MM.1S (cell line): ENCODE measurements around the gene FLT4.

ENCODE experiments used
- DNase-seq: peaks from one replicate; pipeline ENCODE4 v3.0.0-alpha.2; 2015
- H2AFZ ChIP-seq: fragments of 300-600 bp; sonication (generic); 2 replicates; pipeline ENCODE4 v1.6.0; 2016; ENCODE audit warnings: antibody characterized with exemption, low read length
- H3F3A ChIP-seq: fragments of 300-600 bp; sonication (generic); 2 replicates; pipeline ENCODE4 v1.6.1; 2016; ENCODE audit warnings: mild to moderate bottlenecking, antibody characterized with exemption, low read length, moderate library complexity, mixed read lengths; ENCODE audit not compliant: insufficient read depth
- H3K27ac ChIP-seq: fragments of 300-600 bp; sonication (generic); 2 replicates; pipeline ENCODE4 v1.5.1; 2016; ENCODE audit warnings: mild to moderate bottlenecking, low read length
- H3K27me3 ChIP-seq: fragments of 300-600 bp; sonication (generic); replicated peaks from 2 replicates; pipeline ENCODE4 v1.6.0; 2016; ENCODE audit warnings: low read length; ENCODE audit not compliant: insufficient read depth
- H3K36me3 ChIP-seq: fragments of 300-600 bp; sonication (generic); replicated peaks from 2 replicates; pipeline ENCODE4 v1.6.1; 2016; ENCODE audit warnings: mild to moderate bottlenecking, low read length, mixed read lengths; ENCODE audit not compliant: insufficient read depth
- H3K4me1 ChIP-seq: fragments of 300-600 bp; sonication (generic); 2 replicates; pipeline ENCODE4 v1.6.1; 2016; ENCODE audit warnings: low read length, mixed read lengths
- H3K4me2 ChIP-seq: fragments of 300-600 bp; sonication (generic); 2 replicates; pipeline ENCODE4 v1.6.0; 2016; ENCODE audit warnings: low read depth, low read length
- H3K4me3 ChIP-seq: fragments of 300-600 bp; sonication (generic); 2 replicates; pipeline ENCODE4 v1.5.1; 2016; ENCODE audit warnings: low read length, mixed read lengths
- H3K79me2 ChIP-seq: fragments of 300-600 bp; sonication (generic); 2 replicates; pipeline ENCODE4 v1.6.1; 2016; ENCODE audit warnings: mixed run types, low read length, mixed read lengths
- H3K9ac ChIP-seq: fragments of 300-600 bp; sonication (generic); 2 replicates; pipeline ENCODE4 v1.6.1; 2016; ENCODE audit warnings: low read length, mixed read lengths
- H3K9me2 ChIP-seq: fragments of 300-600 bp; sonication (generic); replicated peaks from 2 replicates; pipeline ENCODE4 v1.6.1; 2016; ENCODE audit warnings: mild to moderate bottlenecking, low read length, mixed read lengths; ENCODE audit not compliant: insufficient read depth
- H3K9me3 ChIP-seq: fragments of 300-600 bp; sonication (generic); replicated peaks from 2 replicates; pipeline ENCODE4 v1.6.1; 2016; ENCODE audit warnings: mild to moderate bottlenecking, low read length, mixed read lengths; ENCODE audit not compliant: insufficient read depth
- H4K20me1 ChIP-seq: fragments of 300-600 bp; sonication (generic); 2 replicates; pipeline ENCODE4 v1.6.1; 2016; ENCODE audit warnings: mild to moderate bottlenecking, low read length, moderate library complexity, mixed read lengths; ENCODE audit not compliant: insufficient read depth
- EZH2 ChIP-seq: fragments of 300-600 bp; sonication (generic); optimal IDR thresholded peaks from 2 replicates; pipeline ENCODE3; 2017; ENCODE audit warnings: low read depth, mild to moderate bottlenecking, antibody characterized with exemption, low read length, mixed read lengths
- EZH2phosphoT487 ChIP-seq: fragments of 300-600 bp; sonication (generic); IDR thresholded peaks from 2 replicates; pipeline ENCODE4 v1.6.1; 2018; ENCODE audit warnings: antibody characterized with exemption, low read length
- TF ChIP-seq, protein P1 (sequence below): fragments of 300-600 bp; sonication (generic); IDR thresholded peaks from 2 replicates; pipeline ENCODE4 v1.5.1; 2016; ENCODE audit warnings: antibody characterized with exemption, low read length, mixed read lengths

The FLT4 gene

DNA sequence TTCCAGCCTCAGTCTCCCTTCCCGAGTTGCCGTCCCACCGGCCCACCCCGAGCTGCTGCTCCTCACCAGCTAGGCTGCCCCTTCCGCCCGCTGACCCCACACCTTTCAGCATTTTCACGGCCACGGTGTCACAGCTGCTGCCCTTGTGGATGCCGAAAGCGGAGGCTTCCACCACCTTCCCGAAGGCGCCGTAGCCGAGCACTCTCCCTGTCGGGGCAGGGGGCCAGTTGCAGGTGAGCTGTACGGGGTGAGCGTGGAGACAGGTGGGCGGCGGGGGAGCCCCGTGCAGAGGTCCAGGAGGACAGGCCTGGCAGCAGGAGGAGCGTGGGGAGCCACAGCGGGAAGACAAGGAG is 29.9 kb downstream of the FLT4 start:
- DNase-seq = no peak
- Histone ChIP-seq H2AFZ (no peak overlapping the region), H3K4me1 (no peaks in the 10 kb centered on the region), H4K20me1 (no peaks in the 10 kb centered on the region), H3K9ac (no peak overlapping the region), H3K9me2 (no peaks in the 10 kb centered on the region), H3K79me2 (no peaks in the 10 kb centered on the region), H3K27ac (no peak overlapping the region), H3F3A (no peaks in the 10 kb centered on the region), H3K36me3 (no peaks in the 10 kb centered on the region), H3K27me3 (peaks cover 32% of the 10 kb centered on the region), H3K4me2 (no peak overlapping the region), H3K4me3 (no peak overlapping the region), H3K9me3 (no peaks in the 10 kb centered on the region)
- no peak for TF ChIP-seq EZH2phosphoT487
- TF ChIP-seq, protein P1, sequence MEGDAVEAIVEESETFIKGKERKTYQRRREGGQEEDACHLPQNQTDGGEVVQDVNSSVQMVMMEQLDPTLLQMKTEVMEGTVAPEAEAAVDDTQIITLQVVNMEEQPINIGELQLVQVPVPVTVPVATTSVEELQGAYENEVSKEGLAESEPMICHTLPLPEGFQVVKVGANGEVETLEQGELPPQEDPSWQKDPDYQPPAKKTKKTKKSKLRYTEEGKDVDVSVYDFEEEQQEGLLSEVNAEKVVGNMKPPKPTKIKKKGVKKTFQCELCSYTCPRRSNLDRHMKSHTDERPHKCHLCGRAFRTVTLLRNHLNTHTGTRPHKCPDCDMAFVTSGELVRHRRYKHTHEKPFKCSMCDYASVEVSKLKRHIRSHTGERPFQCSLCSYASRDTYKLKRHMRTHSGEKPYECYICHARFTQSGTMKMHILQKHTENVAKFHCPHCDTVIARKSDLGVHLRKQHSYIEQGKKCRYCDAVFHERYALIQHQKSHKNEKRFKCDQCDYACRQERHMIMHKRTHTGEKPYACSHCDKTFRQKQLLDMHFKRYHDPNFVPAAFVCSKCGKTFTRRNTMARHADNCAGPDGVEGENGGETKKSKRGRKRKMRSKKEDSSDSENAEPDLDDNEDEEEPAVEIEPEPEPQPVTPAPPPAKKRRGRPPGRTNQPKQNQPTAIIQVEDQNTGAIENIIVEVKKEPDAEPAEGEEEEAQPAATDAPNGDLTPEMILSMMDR = no peak
- TF ChIP-seq EZH2 = no peak

DNA sequence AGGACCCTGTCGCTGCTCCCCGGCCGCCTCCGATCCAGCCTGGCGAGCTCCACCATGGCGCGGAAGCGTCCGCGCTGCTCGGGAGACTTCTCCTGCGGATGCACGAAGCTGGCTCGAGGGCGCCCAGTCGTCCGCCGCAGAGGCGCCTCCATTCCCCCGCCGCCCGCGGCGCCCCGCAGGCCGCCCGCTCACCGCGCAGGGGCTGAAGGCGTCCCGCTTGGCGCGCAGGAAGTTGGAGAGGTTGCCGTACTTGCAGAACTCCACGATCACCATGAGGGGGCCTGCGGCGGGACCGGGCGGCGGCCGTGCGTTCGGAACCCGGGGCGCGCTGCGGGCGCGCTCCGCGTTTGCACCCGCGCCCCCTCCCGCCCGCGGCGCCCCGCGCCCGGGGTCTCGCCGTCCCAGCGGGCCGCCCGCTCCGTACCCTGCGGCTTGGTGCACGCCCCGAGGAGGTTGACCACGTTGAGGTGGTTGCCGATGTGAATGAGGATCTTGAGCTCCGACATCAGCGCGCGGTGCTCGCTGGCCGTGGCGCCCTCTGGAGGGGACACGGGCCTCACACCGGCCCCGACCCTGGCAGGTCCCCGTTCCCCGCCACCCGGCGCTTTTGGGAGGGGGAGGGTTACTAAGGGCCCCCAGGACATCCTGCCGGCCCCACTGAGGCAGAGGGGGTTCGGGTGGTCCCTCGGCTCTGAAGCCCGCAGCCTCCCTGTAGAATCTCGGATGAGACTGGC is 30.4 kb downstream of the FLT4 start:
- no peak overlapping the region for H3K4me3 ChIP-seq
- H4K20me1 ChIP-seq = no peaks in the 10 kb centered on the region
- H3F3A ChIP-seq = no peaks in the 10 kb centered on the region
- H3K4me1 ChIP-seq = no peaks in the 10 kb centered on the region
- H3K9me2 ChIP-seq = no peaks in the 10 kb centered on the region
- no peak overlapping the region for H2AFZ ChIP-seq
- no peak for DNase-seq
- H3K27ac ChIP-seq = no peak overlapping the region
- H3K9ac ChIP-seq = no peak overlapping the region
- H3K27me3 ChIP-seq = peaks cover 35% of the 10 kb centered on the region
- no peak for TF ChIP-seq EZH2phosphoT487
- TF ChIP-seq, protein P1 = no peak
- no peak for TF ChIP-seq EZH2
- no peak overlapping the region for H3K4me2 ChIP-seq
- H3K79me2 ChIP-seq = no peaks in the 10 kb centered on the region
- H3K36me3 ChIP-seq = no peaks in the 10 kb centered on the region
- H3K9me3 ChIP-seq = no peaks in the 10 kb centered on the region

DNA sequence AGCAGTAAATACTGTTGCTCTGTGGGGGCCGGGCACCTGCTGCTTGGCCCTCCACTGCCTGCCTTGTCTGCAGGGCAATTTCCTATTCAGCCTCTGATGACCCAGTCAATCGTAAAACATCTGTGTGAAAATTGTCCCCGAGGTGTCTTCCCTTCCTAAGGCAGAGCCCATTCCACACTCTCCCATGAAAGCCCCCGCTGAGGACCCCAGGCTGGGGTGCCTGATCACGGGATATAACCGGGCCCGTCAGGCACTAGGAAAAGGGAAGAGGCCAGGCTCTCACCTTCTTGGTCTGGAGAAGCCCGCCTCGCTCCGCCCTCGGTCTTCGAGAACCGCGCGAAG is 30.9 kb downstream of the FLT4 start:
- Histone ChIP-seq H3K4me1 (no peaks in the 10 kb centered on the region), H3K9me2 (no peaks in the 10 kb centered on the region), H3K27me3 (peaks cover 36% of the 10 kb centered on the region), H3K9me3 (no peaks in the 10 kb centered on the region), H3K4me2 (no peak overlapping the region), H3K9ac (no peak overlapping the region), H3K4me3 (no peak overlapping the region), H4K20me1 (no peaks in the 10 kb centered on the region), H3K79me2 (no peaks in the 10 kb centered on the region), H3K27ac (no peak overlapping the region), H3F3A (no peaks in the 10 kb centered on the region), H2AFZ (no peak overlapping the region), H3K36me3 (no peaks in the 10 kb centered on the region)
- no peak for DNase-seq
- TF ChIP-seq, protein P1 = no peak
- no peak for TF ChIP-seq EZH2phosphoT487
- no peak for TF ChIP-seq EZH2
